HepG2 (cell line): ENCODE results near the gene INHBC. TPM values are rescaled to one million over a fixed set of nuclear protein-coding genes. Genes with fewer than 3 reads are reported as not detected.
A peak's percentile ranks its signal among the peaks of the same experiment; 100 is the strongest.

Experiments
- BCLAF1 ChIP-seq: fragments of 450-650 bp; IDR thresholded peaks from 2 replicates; pipeline ENCODE4 v1.6.1; 2017; ENCODE audit warnings: mild to moderate bottlenecking
- DMTF1 ChIP-seq: sonication (generic); formaldehyde crosslinking; IDR thresholded peaks from 2 replicates; pipeline ENCODE4 v1.4.0; 2020; ENCODE audit warnings: mild to moderate bottlenecking, missing genetic modification reagents
- GATAD1 ChIP-seq: IDR thresholded peaks from 2 replicates; pipeline ENCODE4 v1.6.1; 2016; ENCODE audit warnings: missing genetic modification reagents, missing compliant biosample characterization
- KMT2A ChIP-seq: sonication (generic); formaldehyde crosslinking; IDR thresholded peaks from 2 replicates; pipeline ENCODE4 v1.4.0; 2020; ENCODE audit warnings: missing genetic modification reagents
- NFATC3 ChIP-seq: sonication (generic); formaldehyde crosslinking; IDR thresholded peaks from 2 replicates; pipeline ENCODE4 v1.5.1; 2020; ENCODE audit warnings: mild to moderate bottlenecking, missing genetic modification reagents
- PAWR ChIP-seq: sonication (generic); formaldehyde crosslinking; IDR thresholded peaks from 2 replicates; pipeline ENCODE4 v1.4.0; 2020; ENCODE audit warnings: missing genetic modification reagents, mild to moderate bottlenecking, borderline replicate concordance
- RFX1 ChIP-seq: fragments of 450-650 bp; IDR thresholded peaks from 2 replicates; pipeline ENCODE4 v1.6.1; 2017
- SALL2 ChIP-seq: sonication (generic); formaldehyde crosslinking; IDR thresholded peaks from 2 replicates; pipeline ENCODE4 v1.8.1; 2023; ENCODE audit warnings: mild to moderate bottlenecking, missing genetic modification reagents, inconsistent platforms
- SCMH1 ChIP-seq: sonication (generic); formaldehyde crosslinking; IDR thresholded peaks from 2 replicates; pipeline ENCODE4 v1.9.0; 2021; ENCODE audit warnings: missing genetic modification reagents, mild to moderate bottlenecking, borderline replicate concordance
- ZBTB14 ChIP-seq: sonication (generic); formaldehyde crosslinking; IDR thresholded peaks from 2 replicates; pipeline ENCODE4 v1.4.0; 2020; ENCODE audit warnings: missing genetic modification reagents
- ZFP37 ChIP-seq: sonication (generic); formaldehyde crosslinking; IDR thresholded peaks from 2 replicates; pipeline ENCODE4 v1.4.0; 2020; ENCODE audit warnings: missing genetic modification reagents, borderline replicate concordance
- ZFYVE20 ChIP-seq: sonication (generic); formaldehyde crosslinking; IDR thresholded peaks from 2 replicates; pipeline ENCODE4 v1.8.0; 2023; ENCODE audit warnings: low read depth, mild to moderate bottlenecking, moderate library complexity, missing genetic modification reagents, borderline replicate concordance
- ZNF263 ChIP-seq: sonication (generic); formaldehyde crosslinking; IDR thresholded peaks from 2 replicates; pipeline ENCODE4 v1.4.0; 2020; ENCODE audit warnings: missing genetic modification reagents
- ZNF318 ChIP-seq: sonication (generic); formaldehyde crosslinking; IDR thresholded peaks from 2 replicates; pipeline ENCODE4 v1.4.0; 2020; ENCODE audit warnings: mild to moderate bottlenecking, missing genetic modification reagents
- ZNF746 ChIP-seq: sonication (generic); formaldehyde crosslinking; IDR thresholded peaks from 2 replicates; pipeline ENCODE4 v1.8.0; 2022; ENCODE audit warnings: mild to moderate bottlenecking, missing genetic modification reagents
- polyA plus RNA-seq, 8 experiments: library from polyadenylated mRNA; depleted of rRNA in 3 of 8; stranded (reverse) in 7 of 8; unstranded in 1 of 8; fragments of >200 nt; fragmentation: Illumina TruSeq in 4 of 8; extraction: Trizol in 4 of 8; gene quantifications; 2 replicates each; pipeline versions ENCODE4 v1.2.1 to v1.2.3, GENCODE V29; 2011 to 2016; ENCODE audit warnings: low read depth in 4 of 8, missing spikeins in 1 of 8, mixed read lengths in 1 of 8; ENCODE audit not compliant: insufficient read depth in 1 of 8
- total RNA-seq, 5 experiments: library from RNA; depleted of rRNA; stranded (reverse); fragments of >200 nt; fragmentation: Illumina TruSeq; extraction: Trizol; gene quantifications; 2 replicates each; pipeline ENCODE4 v1.2.3, GENCODE V29; 2016; ENCODE audit warnings: low read depth in 1 of 5

Gene INHBC
- total and polyA plus RNA-seq, 2 of the 13 experiments (the other 11 are each of a cell fraction or from before 2014, with no cell fraction given): 1.8 to 13.8 TPM

GRCh38 chr12:57451233-57451778 lies 16.7 kb downstream of the INHBC start (continued):
- TF ChIP-seq ZNF318 (CRISPR knock-in tag): 0 out of 2 replicates have a peak, but pooled peaks have one; percentile 86
- no peak for TF ChIP-seq ZFYVE20
- TF ChIP-seq PAWR (CRISPR knock-in tag): no peak
- TF ChIP-seq ZNF746 (CRISPR knock-in tag): peak; percentile 100
- TF ChIP-seq ZBTB14 (CRISPR knock-in tag): no peak
- TF ChIP-seq BCLAF1: no peak
- TF ChIP-seq NFATC3 (CRISPR knock-in tag): 0 out of 2 replicates have a peak, but pooled peaks have one; percentile 25
- TF ChIP-seq RFX1: no peak
- TF ChIP-seq DMTF1 (CRISPR knock-in tag): no peak; the same call in 1 of the 2 replicates
- peak; percentile 92 for TF ChIP-seq ZNF263 (CRISPR knock-in tag)
- 0 out of 2 replicates have a peak, but pooled peaks have one; percentile 42 for TF ChIP-seq KMT2A (CRISPR knock-in tag)
- TF ChIP-seq SALL2: no peak
- no peak for TF ChIP-seq ZFP37 (CRISPR knock-in tag)
- no peak for TF ChIP-seq SCMH1 (CRISPR knock-in tag)
- peak; percentile 75 for TF ChIP-seq GATAD1 (CRISPR knock-in tag)
